K562 (cell line): Measurements from ENCODE around the gene COL6A2. TPM values are rescaled to one million over a fixed set of nuclear protein-coding genes. Genes with fewer than 3 reads are reported as not detected.
A peak's percentile ranks its signal among the peaks of the same experiment; 100 is the strongest.

Source experiments
- CAMTA2 ChIP-seq: fragments of 250-450 bp; sonication (Bioruptor Pico); conservative IDR thresholded peaks from 2 replicates; pipeline ENCODE4 v1.5.1; 2022
- JUND ChIP-seq, 2 experiments: IDR thresholded peaks; 2 replicates in 1 of 2; 3 replicates in 1 of 2; pipeline ENCODE4 v1.6.1; 2011; ENCODE audit warnings: borderline replicate concordance in 2 of 2, low read depth in 2 of 2, low read length in 2 of 2, improper control_type of control experiment in 1 of 2, missing biosample characterization in 1 of 2, missing genetic modification characterization in 1 of 2, missing genetic modification reagents in 1 of 2
- NBN ChIP-seq: fragments of 450-650 bp; IDR thresholded peaks from 2 replicates; pipeline ENCODE4 v1.6.1; 2016; ENCODE audit warnings: low read depth, mild to moderate bottlenecking
- POLR2G ChIP-seq: fragments of 200-400 bp; formaldehyde crosslinking; IDR thresholded peaks from 2 replicates; pipeline ENCODE4 v1.6.1; 2017; ENCODE audit warnings: low read depth, mild to moderate bottlenecking, antibody characterized with exemption, low read length, moderate library complexity
- RCOR1 ChIP-seq, 2 experiments: IDR thresholded peaks; 2 replicates each; pipeline ENCODE4 v1.6.1; 2012; ENCODE audit warnings: low read depth in 2 of 2, low read length in 2 of 2, borderline replicate concordance in 1 of 2, improper control_type of control experiment in 1 of 2
- SMAD4 ChIP-seq: fragments of 250-450 bp; sonication (Bioruptor Pico); conservative IDR thresholded peaks from 2 replicates; pipeline ENCODE4 v1.8.0; 2021; ENCODE audit warnings: inconsistent platforms, mild to moderate bottlenecking, moderate library complexity
- ZBTB1 ChIP-seq: sonication (generic); formaldehyde crosslinking; IDR thresholded peaks from 2 replicates; pipeline ENCODE4 v1.8.1; 2023; ENCODE audit warnings: missing genetic modification reagents, low read depth, mild to moderate bottlenecking, borderline replicate concordance
- ZFX ChIP-seq: sonication (generic); formaldehyde crosslinking; IDR thresholded peaks from 2 replicates; pipeline ENCODE4 v1.8.0; 2022; ENCODE audit warnings: mild to moderate bottlenecking, missing genetic modification reagents, moderate library complexity
- ZNF583 ChIP-seq: fragments of 250-450 bp; sonication (Bioruptor Pico); IDR thresholded peaks from 2 replicates; pipeline ENCODE4 v1.4.0; 2020
- polyA plus RNA-seq, 8 experiments: library from polyadenylated mRNA; depleted of rRNA in 4 of 8; stranded (reverse) in 5 of 8; unstranded in 3 of 8; fragments of >200 nt; fragmentation: Nextera tagmentation in 2 of 8; fragmentation: Illumina TruSeq in 1 of 8; extraction: Ambion mirVana in 2 of 8; extraction: Trizol in 1 of 8; gene quantifications; 2 replicates each; pipeline versions ENCODE4 v1.2.1 to v1.2.3, GENCODE V29; 2011 to 2014; ENCODE audit warnings: inconsistent platforms in 1 of 8, missing spikeins in 1 of 8
- total RNA-seq, 7 experiments: library from RNA; depleted of rRNA in 6 of 7; stranded (reverse); fragments of >200 nt in 6 of 7; fragmentation: Illumina TruSeq in 2 of 7; extraction: Trizol in 2 of 7; gene quantifications; 2 replicates each; pipeline versions ENCODE4 v1.2.1 to v1.2.3, GENCODE V29; 2011 to 2021; ENCODE audit warnings: low replicate concordance in 1 of 7
- TF ChIP-seq, protein P1 (sequence below), 2 experiments: fragments of 450-650 bp; conservative IDR thresholded peaks; 2 replicates each; pipeline ENCODE4 v1.6.1; 2017; ENCODE audit warnings: mild to moderate bottlenecking in 2 of 2, moderate library complexity in 2 of 2
- TF ChIP-seq, protein P2 (sequence below): sonication (generic); formaldehyde crosslinking; IDR thresholded peaks from 2 replicates; pipeline ENCODE4 v1.8.0; 2022; ENCODE audit warnings: mild to moderate bottlenecking, low read depth, missing genetic modification reagents
- TF ChIP-seq, protein P3 (sequence below): sonication (generic); formaldehyde crosslinking; IDR thresholded peaks from 2 replicates; pipeline ENCODE4 v1.8.1; 2022; ENCODE audit warnings: missing genetic modification reagents
- TF ChIP-seq, protein P4 (sequence below), 3 experiments: IDR thresholded peaks in 2 of 3; conservative IDR thresholded peaks in 1 of 3; 2 replicates each; pipeline ENCODE4 v1.5.1; 2011 to 2012; ENCODE audit warnings: low read length in 3 of 3, mild to moderate bottlenecking in 3 of 3, control low read depth in 2 of 3, improper control_type of control experiment in 1 of 3, inconsistent platforms in 1 of 3, low read depth in 1 of 3, mixed read lengths in 1 of 3, moderate library complexity in 1 of 3; ENCODE audit not compliant: insufficient read depth in 2 of 3
- TF ChIP-seq, protein P5 (sequence below): fragments of 450-650 bp; IDR thresholded peaks from 2 replicates; pipeline ENCODE4 v1.6.1; 2017; ENCODE audit warnings: antibody characterized with exemption, mild to moderate bottlenecking

Gene COL6A2
- total and polyA plus RNA-seq, 9 of the 15 experiments (the other 6 are each of a cell fraction or from before 2014, with no cell fraction given), result 0.07 to 1.1 (median 0.24) TPM; not detected in 3

DNA sequence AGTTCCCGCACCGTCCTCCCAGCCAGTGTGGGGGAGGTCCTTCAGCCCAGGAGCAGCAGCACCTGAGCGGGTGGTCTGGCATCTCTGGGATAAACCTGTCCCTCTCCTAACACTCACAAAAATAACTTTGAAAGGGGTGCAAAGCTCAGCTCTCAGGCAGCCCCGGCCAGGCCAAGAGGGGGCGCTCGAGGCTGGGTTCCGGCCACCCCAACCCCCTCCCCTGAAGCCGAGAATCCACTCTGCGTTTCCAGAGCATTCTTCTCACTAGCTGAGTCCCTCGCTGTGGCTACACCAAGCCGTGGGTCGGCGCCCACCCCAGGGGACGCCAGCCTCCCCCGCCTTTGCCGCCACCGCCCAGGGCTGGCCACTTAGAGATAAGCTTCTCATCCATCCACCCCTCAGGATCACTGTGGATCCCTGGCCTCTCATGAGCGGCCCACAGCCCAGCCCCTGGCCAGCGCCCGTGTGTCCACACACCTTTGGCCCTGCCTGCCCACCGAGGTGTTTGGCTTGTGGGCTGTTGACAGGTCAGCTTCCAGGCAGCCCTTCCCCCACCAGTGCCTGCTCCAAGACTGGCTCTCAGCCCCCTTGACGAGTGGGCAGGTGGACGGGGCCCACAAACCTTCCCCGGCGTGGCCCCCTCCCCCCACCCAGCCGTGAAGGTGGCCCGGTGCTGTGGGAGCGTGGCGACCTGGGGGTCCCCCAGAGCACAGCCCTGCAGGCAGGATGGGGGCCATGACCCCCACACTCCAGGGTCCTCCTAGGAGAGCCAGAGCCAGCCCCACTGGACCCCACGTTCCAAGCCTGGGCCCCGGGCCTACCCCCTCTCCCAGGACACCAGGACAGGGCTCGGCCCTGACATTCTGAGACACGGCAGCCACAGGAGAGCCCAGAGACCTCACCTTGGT lies 55.6 kb downstream of the COL6A2 start (continued):
- TF ChIP-seq ZBTB1 (CRISPR knock-in tag) (0 out of 2 replicates have a peak, but pooled peaks have one; percentile 54), NBN (no peak), POLR2G (peak; percentile 81), RCOR1 (IDR thresholded peaks at IDR 0.05; ENCODE audit: borderline replicate concordance in 1 of 2, low read depth in 2 of 2, low read length in 2 of 2) (peak in 1 of 2 experiments; percentile 8; a peak in 1 of 4 replicates), ZNF583 (CRISPR knock-in tag) (no peak), CAMTA2 (CRISPR knock-in tag) (no peak), ZFX (CRISPR knock-in tag) (peak; percentile 82), SMAD4 (peak; percentile 84), JUND (IDR thresholded peaks at IDR 0.05; ENCODE audit: borderline replicate concordance, low read depth, low read length) (peak; percentile 57), JUND (tag; IDR thresholded peaks at IDR 0.05; ENCODE audit: borderline replicate concordance, low read depth, low read length) (no peak; the same call in 2 of the 3 replicates)
- TF ChIP-seq, protein P1, sequence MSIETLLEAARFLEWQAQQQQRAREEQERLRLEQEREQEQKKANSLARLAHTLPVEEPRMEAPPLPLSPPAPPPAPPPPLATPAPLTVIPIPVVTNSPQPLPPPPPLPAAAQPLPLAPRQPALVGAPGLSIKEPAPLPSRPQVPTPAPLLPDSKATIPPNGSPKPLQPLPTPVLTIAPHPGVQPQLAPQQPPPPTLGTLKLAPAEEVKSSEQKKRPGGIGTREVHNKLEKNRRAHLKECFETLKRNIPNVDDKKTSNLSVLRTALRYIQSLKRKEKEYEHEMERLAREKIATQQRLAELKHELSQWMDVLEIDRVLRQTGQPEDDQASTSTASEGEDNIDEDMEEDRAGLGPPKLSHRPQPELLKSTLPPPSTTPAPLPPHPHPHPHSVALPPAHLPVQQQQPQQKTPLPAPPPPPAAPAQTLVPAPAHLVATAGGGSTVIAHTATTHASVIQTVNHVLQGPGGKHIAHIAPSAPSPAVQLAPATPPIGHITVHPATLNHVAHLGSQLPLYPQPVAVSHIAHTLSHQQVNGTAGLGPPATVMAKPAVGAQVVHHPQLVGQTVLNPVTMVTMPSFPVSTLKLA (conservative IDR thresholded peaks at IDR 0.05), result peak in 1 of 2 experiments; percentile 70; a peak in 2 of 4 replicates
- TF ChIP-seq, protein P2, sequence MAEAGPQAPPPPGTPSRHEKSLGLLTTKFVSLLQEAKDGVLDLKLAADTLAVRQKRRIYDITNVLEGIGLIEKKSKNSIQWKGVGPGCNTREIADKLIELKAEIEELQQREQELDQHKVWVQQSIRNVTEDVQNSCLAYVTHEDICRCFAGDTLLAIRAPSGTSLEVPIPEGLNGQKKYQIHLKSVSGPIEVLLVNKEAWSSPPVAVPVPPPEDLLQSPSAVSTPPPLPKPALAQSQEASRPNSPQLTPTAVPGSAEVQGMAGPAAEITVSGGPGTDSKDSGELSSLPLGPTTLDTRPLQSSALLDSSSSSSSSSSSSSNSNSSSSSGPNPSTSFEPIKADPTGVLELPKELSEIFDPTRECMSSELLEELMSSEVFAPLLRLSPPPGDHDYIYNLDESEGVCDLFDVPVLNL, result 0 out of 2 replicates have a peak, but pooled peaks have one; percentile 37
- TF ChIP-seq, protein P3, sequence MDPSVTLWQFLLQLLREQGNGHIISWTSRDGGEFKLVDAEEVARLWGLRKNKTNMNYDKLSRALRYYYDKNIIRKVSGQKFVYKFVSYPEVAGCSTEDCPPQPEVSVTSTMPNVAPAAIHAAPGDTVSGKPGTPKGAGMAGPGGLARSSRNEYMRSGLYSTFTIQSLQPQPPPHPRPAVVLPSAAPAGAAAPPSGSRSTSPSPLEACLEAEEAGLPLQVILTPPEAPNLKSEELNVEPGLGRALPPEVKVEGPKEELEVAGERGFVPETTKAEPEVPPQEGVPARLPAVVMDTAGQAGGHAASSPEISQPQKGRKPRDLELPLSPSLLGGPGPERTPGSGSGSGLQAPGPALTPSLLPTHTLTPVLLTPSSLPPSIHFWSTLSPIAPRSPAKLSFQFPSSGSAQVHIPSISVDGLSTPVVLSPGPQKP, result peak; percentile 86; the same call in 1 of the 2 replicates
- TF ChIP-seq, protein P4, sequence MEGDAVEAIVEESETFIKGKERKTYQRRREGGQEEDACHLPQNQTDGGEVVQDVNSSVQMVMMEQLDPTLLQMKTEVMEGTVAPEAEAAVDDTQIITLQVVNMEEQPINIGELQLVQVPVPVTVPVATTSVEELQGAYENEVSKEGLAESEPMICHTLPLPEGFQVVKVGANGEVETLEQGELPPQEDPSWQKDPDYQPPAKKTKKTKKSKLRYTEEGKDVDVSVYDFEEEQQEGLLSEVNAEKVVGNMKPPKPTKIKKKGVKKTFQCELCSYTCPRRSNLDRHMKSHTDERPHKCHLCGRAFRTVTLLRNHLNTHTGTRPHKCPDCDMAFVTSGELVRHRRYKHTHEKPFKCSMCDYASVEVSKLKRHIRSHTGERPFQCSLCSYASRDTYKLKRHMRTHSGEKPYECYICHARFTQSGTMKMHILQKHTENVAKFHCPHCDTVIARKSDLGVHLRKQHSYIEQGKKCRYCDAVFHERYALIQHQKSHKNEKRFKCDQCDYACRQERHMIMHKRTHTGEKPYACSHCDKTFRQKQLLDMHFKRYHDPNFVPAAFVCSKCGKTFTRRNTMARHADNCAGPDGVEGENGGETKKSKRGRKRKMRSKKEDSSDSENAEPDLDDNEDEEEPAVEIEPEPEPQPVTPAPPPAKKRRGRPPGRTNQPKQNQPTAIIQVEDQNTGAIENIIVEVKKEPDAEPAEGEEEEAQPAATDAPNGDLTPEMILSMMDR (IDR thresholded peaks at IDR 0.05 in 2 of 3, conservative IDR thresholded peaks at IDR 0.05 in 1 of 3; ENCODE audit: insufficient read depth in 2 of 3, low read depth in 1 of 3, low read length in 3 of 3), result peak; percentile 88 to 98 (median 93)
- TF ChIP-seq, protein P5, sequence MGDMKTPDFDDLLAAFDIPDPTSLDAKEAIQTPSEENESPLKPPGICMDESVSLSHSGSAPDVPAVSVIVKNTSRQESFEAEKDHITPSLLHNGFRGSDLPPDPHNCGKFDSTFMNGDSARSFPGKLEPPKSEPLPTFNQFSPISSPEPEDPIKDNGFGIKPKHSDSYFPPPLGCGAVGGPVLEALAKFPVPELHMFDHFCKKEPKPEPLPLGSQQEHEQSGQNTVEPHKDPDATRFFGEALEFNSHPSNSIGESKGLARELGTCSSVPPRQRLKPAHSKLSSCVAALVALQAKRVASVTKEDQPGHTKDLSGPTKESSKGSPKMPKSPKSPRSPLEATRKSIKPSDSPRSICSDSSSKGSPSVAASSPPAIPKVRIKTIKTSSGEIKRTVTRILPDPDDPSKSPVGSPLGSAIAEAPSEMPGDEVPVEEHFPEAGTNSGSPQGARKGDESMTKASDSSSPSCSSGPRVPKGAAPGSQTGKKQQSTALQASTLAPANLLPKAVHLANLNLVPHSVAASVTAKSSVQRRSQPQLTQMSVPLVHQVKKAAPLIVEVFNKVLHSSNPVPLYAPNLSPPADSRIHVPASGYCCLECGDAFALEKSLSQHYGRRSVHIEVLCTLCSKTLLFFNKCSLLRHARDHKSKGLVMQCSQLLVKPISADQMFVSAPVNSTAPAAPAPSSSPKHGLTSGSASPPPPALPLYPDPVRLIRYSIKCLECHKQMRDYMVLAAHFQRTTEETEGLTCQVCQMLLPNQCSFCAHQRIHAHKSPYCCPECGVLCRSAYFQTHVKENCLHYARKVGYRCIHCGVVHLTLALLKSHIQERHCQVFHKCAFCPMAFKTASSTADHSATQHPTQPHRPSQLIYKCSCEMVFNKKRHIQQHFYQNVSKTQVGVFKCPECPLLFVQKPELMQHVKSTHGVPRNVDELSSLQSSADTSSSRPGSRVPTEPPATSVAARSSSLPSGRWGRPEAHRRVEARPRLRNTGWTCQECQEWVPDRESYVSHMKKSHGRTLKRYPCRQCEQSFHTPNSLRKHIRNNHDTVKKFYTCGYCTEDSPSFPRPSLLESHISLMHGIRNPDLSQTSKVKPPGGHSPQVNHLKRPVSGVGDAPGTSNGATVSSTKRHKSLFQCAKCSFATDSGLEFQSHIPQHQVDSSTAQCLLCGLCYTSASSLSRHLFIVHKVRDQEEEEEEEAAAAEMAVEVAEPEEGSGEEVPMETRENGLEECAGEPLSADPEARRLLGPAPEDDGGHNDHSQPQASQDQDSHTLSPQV, result peak; percentile 83
